ENCODE data around the gene ERC2.

DNA sequence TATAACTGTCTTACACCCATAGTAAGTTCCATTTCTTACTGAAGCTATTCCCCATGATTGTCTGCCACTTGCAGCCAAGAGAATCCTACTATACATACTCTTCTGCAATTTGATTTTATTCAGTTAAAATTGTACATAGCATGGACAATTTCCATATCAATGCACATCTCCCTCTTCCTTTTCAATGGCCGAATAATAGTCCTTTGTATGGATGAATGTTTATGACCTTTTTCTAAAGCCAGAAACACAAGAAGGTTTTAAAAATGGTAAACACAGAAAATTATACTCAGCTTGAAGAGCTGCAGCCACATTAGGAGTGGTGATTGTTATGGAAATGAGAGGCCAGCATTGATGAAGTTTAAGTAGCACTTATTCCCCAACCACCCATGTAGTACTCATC lies 8.5 kb upstream of the ERC2 start:
- no peak for TF ChIP-seq TEAD4 (IDR thresholded peaks at IDR 0.05; ENCODE audit: low read depth, low read length)
- no peak for TF ChIP-seq EP300 (IDR thresholded peaks at IDR 0.05; ENCODE audit: borderline replicate concordance in 1 of 2, low read depth in 2 of 2, low read length in 2 of 2)
- no peak for TF ChIP-seq SP2 (IDR thresholded peaks at IDR 0.05; ENCODE audit: low read length)
- TF ChIP-seq, protein P1, sequence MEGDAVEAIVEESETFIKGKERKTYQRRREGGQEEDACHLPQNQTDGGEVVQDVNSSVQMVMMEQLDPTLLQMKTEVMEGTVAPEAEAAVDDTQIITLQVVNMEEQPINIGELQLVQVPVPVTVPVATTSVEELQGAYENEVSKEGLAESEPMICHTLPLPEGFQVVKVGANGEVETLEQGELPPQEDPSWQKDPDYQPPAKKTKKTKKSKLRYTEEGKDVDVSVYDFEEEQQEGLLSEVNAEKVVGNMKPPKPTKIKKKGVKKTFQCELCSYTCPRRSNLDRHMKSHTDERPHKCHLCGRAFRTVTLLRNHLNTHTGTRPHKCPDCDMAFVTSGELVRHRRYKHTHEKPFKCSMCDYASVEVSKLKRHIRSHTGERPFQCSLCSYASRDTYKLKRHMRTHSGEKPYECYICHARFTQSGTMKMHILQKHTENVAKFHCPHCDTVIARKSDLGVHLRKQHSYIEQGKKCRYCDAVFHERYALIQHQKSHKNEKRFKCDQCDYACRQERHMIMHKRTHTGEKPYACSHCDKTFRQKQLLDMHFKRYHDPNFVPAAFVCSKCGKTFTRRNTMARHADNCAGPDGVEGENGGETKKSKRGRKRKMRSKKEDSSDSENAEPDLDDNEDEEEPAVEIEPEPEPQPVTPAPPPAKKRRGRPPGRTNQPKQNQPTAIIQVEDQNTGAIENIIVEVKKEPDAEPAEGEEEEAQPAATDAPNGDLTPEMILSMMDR (IDR thresholded peaks at IDR 0.05; ENCODE audit: control extremely low read depth in 1 of 3, insufficient read depth in 1 of 3, low read depth in 1 of 3, low read length in 3 of 3): no peak
- no peak for TF ChIP-seq PHF8 (conservative IDR thresholded peaks at IDR 0.05; ENCODE audit: low read depth, low read length)
- TF ChIP-seq MAX (IDR thresholded peaks at IDR 0.05): no peak
- TF ChIP-seq CEBPB (IDR thresholded peaks at IDR 0.05; ENCODE audit: low read depth, low read length): no peak
- TF ChIP-seq HDAC6 (IDR thresholded peaks at IDR 0.05; ENCODE audit: low read depth, low read length): no peak
- TF ChIP-seq POLR2A (IDR thresholded peaks at IDR 0.05; ENCODE audit: control extremely low read depth in 1 of 2, low read depth in 2 of 2, low read length in 2 of 2): no peak
- TF ChIP-seq GTF2F1 (IDR thresholded peaks at IDR 0.05; ENCODE audit: borderline replicate concordance, low read depth, low read length): no peak
- no peak for TF ChIP-seq TAF1 (IDR thresholded peaks at IDR 0.05; ENCODE audit: low read depth, low read length)
- no peak for TF ChIP-seq SIN3A (conservative IDR thresholded peaks at IDR 0.05 in 1 of 2, IDR thresholded peaks at IDR 0.05 in 1 of 2; ENCODE audit: low read depth in 1 of 2, low read length in 2 of 2)
- TF ChIP-seq EZH2 (IDR thresholded peaks at IDR 0.05; ENCODE audit: low read depth, low read length, severe bottlenecking): no peak
- TF ChIP-seq RNF2 (IDR thresholded peaks at IDR 0.05; ENCODE audit: borderline replicate concordance, low read depth, low read length, missing control alignments, poor library complexity, severe bottlenecking): no peak

All from H1 (cell line).